ENCODE results near the gene PKN1.

DNA sequence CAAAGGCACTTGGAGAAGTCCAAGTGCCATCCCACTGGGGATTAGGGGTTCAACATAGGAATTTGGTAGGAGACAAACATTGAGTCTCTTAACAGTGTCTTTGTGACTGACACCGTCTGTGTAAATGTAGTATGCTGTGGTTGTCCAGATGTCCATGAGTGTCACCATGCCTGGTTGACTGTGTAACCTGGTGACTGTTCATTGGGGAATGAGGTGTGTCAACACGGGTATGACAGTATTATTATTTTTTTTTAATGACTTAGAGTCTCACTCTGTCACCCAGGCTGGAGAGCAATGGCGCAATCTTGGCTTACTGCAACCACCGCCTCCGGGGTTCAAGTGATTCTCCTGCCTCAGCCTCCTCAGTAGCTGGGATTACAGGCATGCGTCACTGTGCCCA is 16.2 kb downstream of the PKN1 start:
- TF ChIP-seq GABPA (tag; conservative IDR thresholded peaks at IDR 0.05; ENCODE audit: low read depth) (no peak), CC2D1A (IDR thresholded peaks at IDR 0.05) (no peak), ZNF134 (CRISPR knock-in tag; conservative IDR thresholded peaks at IDR 0.05) (no peak), HDGF (IDR thresholded peaks at IDR 0.05) (no peak), EZH2 (IDR thresholded peaks at IDR 0.05; ENCODE audit: borderline replicate concordance, low read depth, low read length) (no peak), POLR2A (conservative IDR thresholded peaks at IDR 0.05) (no peak), ZZZ3 (IDR thresholded peaks at IDR 0.05) (no peak), TARDBP (IDR thresholded peaks at IDR 0.05) (no peak), JUND (IDR thresholded peaks at IDR 0.05; ENCODE audit: borderline replicate concordance, low read depth, low read length) (no peak), JUND (tag; IDR thresholded peaks at IDR 0.05; ENCODE audit: borderline replicate concordance, low read depth, low read length) (no peak), ELF4 (CRISPR knock-in tag; IDR thresholded peaks at IDR 0.05) (no peak)
- TF ChIP-seq, protein P1, sequence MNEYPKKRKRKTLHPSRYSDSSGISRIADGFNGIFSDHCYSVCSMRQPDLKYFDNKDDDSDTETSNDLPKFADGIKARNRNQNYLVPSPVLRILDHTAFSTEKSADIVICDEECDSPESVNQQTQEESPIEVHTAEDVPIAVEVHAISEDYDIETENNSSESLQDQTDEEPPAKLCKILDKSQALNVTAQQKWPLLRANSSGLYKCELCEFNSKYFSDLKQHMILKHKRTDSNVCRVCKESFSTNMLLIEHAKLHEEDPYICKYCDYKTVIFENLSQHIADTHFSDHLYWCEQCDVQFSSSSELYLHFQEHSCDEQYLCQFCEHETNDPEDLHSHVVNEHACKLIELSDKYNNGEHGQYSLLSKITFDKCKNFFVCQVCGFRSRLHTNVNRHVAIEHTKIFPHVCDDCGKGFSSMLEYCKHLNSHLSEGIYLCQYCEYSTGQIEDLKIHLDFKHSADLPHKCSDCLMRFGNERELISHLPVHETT (CRISPR knock-in tag; conservative IDR thresholded peaks at IDR 0.05 in 1 of 2, IDR thresholded peaks at IDR 0.05 in 1 of 2): no peak
- TF ChIP-seq, protein P2, sequence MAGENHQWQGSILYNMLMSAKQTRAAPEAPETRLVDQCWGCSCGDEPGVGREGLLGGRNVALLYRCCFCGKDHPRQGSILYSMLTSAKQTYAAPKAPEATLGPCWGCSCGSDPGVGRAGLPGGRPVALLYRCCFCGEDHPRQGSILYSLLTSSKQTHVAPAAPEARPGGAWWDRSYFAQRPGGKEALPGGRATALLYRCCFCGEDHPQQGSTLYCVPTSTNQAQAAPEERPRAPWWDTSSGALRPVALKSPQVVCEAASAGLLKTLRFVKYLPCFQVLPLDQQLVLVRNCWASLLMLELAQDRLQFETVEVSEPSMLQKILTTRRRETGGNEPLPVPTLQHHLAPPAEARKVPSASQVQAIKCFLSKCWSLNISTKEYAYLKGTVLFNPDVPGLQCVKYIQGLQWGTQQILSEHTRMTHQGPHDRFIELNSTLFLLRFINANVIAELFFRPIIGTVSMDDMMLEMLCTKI (IDR thresholded peaks at IDR 0.05; ENCODE audit: partially characterized antibody): no peak
